ENCODE data around the gene GRIK2.
"Not testable (repeated sequence)": the region's sequence is repeated elsewhere in the genome, so short reads cannot be mapped to it uniquely, and the experiment has no call there.

The GRIK2 gene

GRCh38 chr6:101393251-101393828 is at the start of gene GRIK2:
TSS of gene GRIK2 (plus strand) at chr6:101393708.
- no peak for DNase-seq

DNA sequence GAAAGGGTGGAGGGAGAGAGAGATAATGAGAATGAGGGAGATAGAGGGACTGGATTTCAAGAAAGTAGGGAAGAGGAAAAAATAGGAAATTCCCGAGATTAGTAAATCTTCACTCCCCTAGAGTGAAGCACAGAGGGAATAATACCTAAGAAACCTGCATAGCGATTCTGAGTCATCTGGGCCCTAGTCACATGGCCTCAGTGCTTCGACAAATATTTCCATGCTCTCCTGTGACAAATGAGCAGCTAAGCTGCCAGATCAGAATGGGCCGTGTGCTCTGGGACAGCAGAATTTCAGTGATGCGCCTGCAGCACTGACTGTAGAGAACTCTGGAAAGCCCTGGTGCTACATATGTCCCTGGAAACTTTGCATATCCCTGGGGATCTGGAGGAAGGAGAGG is 48.6 kb upstream of the GRIK2 start:
- no peak for DNase-seq

- no peak for DNase-seq
These were observed 44.7 kb upstream of the GRIK2 start for GRCh38 chr6:101348816-101349215.

DNA sequence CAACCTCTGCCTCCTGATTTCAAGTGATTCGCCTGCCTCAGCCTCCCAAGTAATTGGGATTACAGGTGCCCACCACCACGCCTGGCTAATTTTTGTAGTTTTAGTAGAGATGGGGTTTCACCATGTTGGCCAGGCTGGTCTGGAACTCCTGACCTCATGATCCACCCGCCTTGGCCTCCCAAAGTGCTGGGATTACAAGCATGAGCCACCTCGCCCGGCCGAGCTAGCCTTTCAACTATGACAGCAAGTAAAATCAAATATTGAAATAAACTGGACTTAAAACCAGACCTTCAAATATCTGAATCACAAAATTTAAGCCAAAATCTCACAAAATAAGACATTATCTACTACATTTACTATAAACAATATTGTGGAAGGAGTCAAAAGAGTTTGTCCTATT is 42.9 kb upstream of the GRIK2 start:
- DNase-seq = not testable (repeated sequence)

DNA sequence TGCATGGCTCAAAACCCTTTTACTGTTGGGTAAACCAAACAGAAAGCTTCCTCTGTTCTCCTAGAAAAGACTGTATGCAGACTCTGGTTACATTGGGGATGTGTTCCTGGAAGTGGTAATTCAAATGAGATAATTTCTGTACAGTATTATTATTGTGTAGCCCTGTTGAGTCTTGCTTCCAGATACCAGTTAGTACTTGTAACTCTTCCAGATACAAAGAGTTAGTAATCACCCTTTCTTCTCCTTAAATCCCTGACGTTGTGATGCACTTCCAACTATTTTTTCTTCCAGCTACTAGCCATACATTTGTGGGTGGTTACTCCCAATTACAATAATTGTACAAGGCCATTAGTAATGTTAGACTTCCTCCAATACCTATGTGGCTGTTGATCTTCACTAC is 42.3 kb upstream of the GRIK2 start:
- no peak for DNase-seq

DNA sequence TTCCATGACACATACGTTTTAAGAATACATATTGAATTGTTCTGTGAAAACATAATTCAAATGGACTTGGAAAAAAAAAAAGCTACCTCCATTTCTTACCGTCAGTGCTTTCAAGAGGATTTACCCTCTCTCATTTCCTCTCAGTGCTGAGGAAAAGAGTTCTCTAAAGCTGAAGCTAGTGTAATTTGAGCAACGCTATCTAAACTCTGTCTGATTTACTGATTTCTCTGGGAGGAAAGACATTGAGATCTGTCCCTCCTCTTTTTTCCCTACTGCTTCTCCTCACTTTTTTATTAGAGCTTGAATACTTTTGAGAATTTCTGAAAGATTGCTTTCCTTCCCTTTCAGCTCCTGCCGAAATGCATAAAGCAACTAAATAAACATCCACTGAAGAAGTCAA is 41.2 kb upstream of the GRIK2 start:
- no peak for DNase-seq

DNA sequence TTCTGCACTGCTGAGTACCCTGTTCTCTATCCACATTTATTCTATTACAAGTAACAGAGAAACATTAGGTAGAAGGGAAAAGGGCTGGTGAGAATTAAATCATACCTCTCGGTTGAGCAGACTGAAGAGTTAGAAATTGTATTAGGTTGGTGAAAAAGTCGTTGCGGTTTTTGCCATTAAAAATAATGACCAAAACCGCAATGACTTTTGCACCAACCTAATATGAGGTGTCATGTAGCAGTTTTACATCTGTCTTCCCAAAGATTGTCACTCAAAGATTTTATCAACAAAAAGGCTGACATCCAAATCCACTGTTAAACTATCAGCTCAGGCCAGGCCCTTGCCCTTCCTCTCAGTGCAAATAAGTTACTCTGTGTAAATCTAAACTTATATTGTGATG is 28.3 kb upstream of the GRIK2 start:
- no peak for DNase-seq

GRCh38 chr6:101379926-101380325 is 13.6 kb upstream of the GRIK2 start:
- DNase-seq = no peak

- DNase-seq = no peak
These were observed 12.4 kb upstream of the GRIK2 start for GRCh38 chr6:101380897-101381630.

DNA sequence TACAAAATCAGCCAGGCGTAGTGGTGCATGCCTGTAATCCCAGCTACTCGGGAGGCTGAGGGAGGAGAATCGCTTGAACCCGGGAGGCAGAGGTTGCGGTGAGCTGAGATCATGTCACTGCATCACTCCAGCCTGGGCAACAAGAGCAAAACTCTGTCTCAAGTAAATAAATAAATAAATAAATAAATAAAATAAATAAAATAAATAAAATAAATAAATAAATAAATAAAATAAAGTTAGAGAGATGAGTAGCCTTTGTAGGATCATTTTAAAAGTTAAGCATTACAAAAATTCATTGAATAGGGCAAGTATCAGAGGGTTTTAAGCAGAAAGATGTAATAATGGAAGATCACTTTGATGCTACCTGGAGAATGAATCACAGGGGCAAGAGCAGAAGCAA is 9.8 kb upstream of the GRIK2 start:
- not testable (repeated sequence) for DNase-seq

DNA sequence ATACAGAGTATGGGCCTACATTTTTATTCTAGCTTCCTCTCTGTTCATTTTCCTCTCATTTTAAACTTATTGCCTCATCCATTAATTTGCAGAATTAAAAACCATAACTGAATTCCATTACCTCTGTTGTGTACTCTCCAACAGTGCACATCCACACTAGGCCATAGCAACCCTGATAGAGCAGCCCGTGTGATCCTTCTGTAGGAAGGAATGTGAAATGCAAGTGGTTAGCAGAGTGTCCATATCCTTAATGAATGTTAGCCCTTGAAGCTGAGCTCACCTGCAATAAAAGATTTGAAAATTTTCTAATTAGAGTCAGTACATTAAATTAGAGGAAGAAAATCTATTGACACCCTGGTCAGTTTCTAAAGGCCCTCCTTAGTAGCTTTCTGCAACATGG is 6.5 kb upstream of the GRIK2 start:
- DNase-seq = no peak

GRCh38 chr6:101391772-101392585 is 1.5 kb upstream of the GRIK2 start:
- no peak for DNase-seq

- DNase-seq = no peak
These were observed 800 bp upstream of the GRIK2 start for GRCh38 chr6:101392586-101393230.

- DNase-seq = no peak
These were observed 332 bp downstream of the GRIK2 start for GRCh38 chr6:101393829-101394251.

- no peak for DNase-seq
These were observed 1.4 kb downstream of the GRIK2 start for GRCh38 chr6:101394936-101395335.

DNA sequence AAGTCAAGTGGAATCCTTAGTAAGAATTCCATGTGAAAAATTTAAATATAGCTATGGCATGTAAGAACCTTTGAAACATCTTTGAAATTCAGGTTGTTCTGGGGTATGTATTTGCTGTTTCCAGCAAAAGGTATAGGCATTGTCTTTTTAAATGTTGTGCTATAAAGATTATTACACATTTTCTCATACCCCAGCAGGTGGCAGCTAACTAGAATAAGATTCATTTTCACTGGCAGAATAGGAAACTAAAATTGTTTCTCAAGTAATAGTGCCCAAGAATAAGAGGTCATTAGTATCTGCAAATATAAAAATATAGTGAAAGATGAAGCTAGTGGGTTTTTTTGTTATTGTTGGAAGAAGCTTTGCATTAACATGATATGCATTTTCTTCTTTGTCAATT is 1.8 kb downstream of the GRIK2 start:
- DNase-seq = no peak

- DNase-seq = no peak
These were observed 3.2 kb downstream of the GRIK2 start for GRCh38 chr6:101396548-101397173.

DNA sequence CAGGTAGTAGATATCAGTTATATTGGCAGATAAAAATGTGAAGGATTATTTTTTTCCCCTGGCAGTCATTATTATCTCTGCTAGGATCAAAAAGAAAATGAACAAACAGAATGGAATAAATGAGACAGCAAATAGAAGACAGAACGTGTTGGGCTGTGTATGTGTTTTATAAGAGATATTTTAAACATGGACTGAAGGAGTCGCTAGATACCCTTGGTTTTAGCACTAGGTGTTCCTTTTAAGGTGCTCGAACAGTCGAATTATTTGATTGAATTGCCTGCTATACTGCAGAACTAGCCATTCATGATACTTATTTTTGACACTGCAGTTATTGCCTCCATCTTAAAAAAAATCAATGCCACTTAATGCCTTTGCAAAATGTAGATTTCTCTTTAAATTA is 3.7 kb downstream of the GRIK2 start:
- no peak for DNase-seq

GRCh38 chr6:101398716-101399615 is 5.5 kb downstream of the GRIK2 start:
- no peak for DNase-seq

DNA sequence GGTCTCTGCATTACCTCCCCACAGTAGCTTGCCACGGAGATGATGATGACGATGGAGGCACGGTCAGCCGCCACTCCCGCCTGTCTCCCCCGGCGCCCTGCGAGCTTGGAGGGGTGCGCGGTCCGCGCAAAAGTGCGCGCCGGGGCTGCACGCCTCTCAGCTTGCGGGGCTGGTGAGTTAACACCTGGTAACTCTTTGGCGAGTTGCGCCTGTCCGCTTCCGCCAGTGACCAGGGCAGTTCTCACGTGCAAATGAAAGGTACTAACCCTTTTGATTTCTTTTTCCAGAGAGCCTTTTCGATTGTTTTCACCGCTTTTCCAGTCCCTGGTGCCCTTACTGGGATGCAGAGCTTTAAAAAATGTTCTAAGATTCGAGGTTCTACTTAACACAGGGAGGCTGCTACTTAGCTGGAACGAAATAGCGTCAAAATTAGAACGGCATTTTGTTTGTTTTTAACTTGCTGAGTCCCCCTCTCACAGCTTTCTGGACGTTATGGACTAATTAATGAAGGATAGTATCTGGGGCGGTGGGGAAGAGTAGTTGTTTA is 6.2 kb downstream of the GRIK2 start:
- DNase-seq = no peak

GRCh38 chr6:101400326-101401135 is 7.0 kb downstream of the GRIK2 start:
- DNase-seq = no peak
